Activated CD8-positive, alpha-beta memory T cell treated with anti-CD3 and anti-CD28 coated beads, Interleukin-2, amount 50 U/mL, for 4 hours (primary cell): Measurements from ENCODE around the gene PTPRB.

Source experiments
- DNase-seq: peaks from one replicate; pipeline ENCODE4 v3.0.0-alpha.2; 2020

The PTPRB gene

DNA sequence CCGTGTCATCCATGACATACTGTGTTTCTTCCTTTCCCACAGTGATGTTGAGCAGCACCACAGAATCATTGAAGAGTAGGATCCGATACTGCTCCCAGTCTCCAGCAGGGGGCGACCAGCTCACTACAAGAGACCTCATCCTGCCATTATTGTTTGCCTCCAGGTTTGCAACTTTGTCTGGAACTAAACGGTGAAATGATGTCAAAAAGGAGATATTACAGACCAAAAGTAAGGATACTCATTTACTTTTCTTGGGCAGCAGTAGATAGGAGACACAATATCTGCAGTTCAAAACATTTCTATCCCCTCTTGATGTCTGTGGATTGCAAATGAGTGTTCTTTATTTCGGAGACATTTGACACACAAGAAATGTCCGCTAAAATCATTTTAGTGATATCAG is 47.2 kb downstream of the PTPRB start:
- peak; percentile 47 for DNase-seq

DNA sequence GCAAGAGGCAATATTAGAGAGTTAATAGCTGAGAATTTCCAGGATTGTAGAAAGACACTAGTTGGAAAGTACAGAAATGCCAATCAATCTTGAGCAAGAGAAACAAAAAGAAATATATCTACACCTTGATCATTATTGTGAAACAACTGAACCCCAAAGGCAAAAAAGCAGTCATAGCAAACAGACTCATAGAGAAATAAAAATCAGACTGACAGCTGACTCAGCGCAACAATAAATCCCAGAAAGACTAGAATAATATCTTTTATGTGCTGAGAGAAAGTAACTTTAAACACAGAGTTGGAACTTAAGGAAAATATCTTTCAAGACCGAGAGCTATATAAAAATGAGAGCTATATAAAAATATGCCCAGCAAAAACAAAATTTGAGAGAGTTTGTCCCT is 52.9 kb downstream of the PTPRB start:
- DNase-seq, result no peak

DNA sequence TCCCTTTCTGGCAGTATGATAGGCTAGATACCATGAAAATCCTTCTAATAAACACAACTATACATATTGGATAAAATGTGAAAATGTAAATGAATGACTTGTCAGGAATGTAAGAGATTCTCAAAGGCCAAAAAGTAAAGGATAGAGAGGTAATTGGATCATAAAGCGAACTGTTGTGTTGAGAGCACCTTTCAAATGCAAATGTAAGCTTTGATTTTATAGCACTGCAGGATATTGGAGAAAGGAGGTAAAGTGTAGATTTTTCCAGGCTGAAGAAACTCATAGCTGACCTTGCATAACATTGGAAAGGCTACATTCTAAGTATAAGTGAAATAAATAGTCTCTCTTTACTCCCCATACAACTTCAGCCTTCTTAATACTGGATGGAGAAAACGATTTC is 54.0 kb downstream of the PTPRB start:
- DNase-seq, result no peak

DNA sequence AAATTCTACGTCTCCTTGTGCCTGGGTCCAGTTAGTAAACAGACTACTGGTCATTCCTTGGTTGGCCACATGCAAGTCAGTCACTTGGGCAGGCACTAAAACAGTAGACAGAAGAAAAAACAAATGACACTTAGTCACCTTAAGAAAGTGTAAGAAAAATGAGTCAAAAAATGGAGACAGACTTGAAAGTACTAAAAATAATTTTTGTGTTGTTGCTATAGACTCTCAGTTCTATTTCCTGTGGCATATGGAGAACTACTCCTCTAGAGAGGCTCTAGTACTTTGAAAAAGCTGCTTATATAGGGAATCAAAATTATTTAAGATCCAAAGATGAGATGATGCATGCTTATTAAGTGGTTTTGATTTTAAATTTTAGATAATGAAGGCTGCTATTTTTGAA is 56.0 kb downstream of the PTPRB start:
- DNase-seq, result no peak

DNA sequence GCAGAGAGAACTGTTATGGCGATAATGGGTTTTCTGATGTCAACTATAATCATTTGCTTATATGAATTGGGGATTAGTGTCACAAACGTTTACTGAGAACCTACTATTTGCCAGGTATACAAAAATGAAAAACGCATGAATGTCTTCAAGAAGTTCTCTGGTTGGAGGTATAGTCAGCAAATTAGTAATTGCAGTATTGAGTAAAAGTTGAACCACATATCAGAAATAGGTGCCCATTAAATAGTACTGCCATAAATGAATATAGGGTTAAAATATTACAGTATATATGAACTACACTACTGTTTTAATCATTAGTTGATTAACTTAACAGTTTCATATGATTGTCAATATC is 60.0 kb downstream of the PTPRB start:
- no peak for DNase-seq

DNA sequence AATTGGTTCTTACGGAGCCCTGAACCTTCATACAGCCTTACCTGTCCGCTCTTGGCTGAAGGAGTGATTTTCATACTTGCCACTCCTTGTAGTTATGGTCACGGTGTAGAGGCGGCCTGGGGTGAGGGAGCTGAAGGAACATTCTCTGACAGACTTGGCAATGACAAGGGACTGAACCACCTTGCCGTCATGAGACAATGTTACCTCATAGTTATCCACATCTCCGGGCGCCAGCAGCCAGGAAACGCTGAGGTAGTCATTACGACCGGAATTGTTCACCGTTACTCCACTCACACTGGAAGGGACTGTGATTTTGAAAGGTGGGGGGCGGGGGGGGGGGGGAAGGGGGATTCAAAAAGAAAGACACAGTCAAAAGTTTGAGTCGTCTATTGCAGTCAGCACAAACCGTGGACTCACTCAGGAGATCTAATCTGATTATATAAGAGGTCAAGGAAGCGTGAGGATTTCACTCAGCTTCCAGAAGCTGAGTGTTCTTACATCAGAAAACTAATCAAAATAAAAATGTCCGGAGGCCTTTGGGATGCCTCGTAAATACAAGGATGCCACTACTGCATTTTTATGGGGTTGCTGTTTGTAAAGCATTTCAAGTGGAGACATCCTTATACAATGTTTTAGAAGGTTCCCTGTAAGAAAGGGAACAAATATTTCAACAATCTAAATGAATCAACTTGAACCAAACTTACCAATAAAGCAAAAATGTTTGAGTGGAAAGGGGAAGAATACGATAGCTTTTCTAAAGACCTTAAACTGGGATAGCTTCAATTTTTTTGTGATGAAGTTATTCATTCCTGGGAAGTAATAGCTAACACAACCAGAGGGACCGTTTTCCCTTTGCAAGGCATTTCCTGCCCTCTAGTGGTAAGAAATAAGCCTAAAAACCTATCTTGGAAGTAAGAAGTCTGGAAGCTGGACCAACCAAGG is 60.6 kb downstream of the PTPRB start:
- DNase-seq, result no peak

DNA sequence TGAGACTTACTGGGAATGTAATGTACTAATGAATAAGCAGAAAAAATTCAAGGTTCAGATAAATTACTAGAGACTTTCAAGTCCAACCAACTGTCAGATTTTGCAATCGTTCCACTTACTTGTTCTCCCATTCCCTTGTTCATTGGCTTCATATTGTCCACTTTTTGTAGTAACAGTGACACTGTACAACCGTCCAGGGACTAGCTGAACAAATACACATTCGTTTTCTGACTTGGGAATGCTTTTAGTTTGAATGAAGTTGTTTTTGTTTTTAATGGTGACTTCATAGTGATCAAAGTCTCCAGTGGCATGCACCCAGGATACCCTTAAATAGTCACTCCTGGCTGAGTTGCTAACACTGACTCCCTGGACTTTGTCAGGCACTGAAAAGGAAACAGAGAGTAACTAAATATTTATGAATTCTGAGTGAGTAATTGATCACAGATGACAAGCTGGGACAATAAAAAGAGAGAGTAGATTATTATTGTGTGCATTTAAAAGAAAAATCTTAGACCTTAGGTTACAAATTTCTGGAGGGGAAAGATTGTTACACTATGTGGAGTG is 65.4 kb downstream of the PTPRB start:
- no peak for DNase-seq

DNA sequence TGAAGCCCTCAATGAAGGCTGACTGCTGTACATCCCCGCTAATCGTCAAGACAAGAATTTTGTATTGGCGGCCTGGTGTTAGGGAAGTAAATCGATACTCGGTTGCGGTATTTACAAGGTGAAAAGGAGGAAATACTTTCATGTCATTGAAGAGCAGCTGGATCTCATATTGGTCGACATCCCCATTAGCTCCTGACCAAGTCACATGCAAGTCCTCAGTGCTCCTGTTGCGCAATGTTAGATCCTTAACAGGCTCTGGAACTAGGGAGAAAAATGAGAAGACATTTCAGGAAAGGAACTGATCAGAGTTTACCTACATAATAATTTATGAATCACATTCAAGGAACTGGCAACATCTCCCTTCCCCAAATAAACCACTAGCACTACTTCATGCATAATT is 66.2 kb downstream of the PTPRB start:
- no peak for DNase-seq

DNA sequence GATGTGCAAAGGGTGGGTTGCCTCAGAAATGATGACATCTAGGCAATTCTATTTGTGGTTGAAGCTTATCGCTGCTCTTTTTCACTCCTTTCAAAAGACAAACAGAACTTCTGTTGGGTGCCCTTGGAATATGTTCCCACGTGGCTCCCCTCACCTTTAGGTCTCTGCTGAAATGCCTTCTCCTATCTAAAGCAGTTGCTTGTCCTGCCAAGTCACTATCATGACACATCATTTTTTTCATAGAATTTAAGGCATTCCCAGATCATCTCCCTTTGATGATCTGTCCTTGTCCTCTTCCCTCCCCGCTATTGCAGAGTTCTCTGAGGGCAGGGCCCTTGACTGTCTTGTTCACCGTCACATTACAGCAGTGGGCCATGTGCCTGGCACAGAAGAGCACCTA is 75.7 kb downstream of the PTPRB start:
- no peak for DNase-seq

DNA sequence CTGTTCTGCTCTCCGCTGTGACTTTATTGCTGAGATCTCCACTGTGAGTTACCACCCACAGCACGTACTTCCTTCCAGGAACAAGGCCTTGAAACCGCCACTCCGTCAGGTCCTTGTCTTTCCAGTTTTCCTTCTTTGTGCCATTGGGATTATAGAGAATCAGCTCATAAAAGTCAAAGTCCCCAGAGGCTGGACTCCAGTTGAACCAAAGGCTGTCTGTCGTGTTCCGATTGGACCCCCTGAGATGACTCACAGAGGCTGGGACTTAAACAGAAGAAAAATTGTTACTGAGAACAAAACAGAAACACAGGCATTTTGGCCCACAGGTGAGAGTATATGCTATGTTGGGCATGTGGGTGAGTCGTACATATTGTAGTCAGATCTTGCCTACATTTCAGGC is 76.6 kb downstream of the PTPRB start:
- no peak for DNase-seq

DNA sequence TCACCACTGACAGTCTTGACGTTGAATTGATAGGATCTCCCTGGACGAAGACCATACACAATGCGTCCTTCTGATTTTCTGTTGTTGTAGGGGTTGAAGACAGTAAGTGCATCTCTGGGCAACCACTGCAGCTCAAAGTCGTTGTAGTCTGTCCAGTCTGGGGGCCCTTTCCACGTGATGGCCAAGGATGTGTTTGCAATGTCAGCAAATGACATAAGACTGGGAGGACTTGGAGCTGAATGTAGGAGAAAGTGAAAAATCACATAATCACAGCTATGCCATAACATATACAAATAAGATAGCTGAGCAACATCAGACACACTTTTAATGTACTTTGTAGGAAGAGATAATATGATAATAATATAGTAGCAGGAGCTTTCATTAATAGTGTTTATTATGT is 77.8 kb downstream of the PTPRB start:
- no peak for DNase-seq

DNA sequence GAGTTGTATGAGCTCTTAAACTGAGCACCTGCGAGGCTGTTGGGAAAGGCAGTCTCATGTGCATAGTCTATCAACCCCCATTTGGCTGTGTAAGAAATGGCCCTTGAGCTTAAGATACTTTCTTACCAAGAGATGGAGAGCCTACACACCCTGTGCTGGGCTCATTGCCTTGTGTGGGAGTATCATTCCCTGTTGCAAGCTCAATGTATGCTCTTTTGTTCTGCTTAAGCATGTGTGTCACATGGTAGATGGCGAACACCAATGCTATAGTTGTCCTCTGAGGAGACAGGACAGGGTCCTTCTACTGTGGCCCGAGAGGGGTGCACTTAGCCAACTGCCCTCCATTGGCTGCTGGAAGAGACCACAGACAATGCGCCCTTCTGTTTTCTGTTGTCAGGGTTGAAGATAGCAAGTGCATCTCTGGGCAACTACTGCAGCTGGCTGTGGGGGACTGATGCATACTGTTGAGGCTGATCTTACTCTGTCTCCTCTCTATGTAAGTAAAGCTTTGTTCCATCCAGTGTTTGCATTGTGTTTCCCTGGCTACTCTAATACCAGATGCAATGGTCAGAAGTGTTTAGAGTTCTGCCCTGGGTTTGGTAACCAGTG is 79.5 kb downstream of the PTPRB start:
- DNase-seq, result no peak

DNA sequence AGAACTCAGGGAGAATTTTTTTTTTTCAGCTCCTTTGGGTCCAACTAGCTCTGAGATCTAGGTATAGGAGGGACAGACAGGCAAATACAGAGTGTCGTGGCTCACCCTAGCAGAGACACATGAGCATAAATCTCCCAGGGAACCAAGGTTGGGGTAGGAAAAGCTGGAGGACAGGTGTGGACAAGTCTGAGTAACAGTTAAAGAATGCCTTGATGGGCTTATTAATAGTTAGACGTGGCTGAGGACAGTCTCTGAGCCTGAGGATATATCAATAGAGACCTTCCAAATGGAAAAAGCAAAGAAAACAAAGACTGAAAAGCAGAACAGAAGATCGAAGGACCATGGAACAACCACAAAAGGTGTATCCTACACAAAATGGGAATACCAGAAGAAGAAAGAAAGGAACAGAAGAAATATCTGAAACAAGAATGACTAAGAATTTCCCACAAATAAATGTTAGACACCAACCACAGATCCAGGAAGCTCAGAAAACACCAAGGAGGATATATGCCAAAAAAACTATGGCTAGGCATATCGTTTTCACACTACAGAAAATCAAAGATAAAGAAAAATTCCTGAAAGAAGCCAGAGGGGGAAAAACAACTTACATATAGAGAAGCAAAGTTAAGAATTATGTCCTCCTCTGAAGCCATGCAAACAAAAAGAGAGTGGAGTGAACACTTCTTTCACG is 80.9 kb downstream of the PTPRB start:
- DNase-seq, result no peak

DNA sequence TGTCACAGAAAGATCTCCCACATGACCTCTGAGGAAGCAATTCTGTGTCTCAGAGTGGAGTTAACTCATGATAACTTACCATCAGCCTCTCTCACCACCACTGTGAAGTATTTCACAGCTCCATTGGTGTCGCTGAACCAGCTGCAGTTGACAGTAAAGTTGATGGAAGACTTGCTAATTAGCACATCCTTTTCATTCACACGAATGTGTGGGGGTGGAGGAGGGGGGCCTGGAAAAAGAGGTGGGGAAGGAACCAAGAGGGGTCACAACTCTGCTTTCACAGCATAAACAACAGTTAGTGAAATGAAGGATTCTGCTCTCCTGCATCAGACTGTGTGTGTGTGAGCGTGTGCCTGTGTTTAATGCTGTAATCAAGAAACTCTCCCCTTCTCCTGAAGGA is 82.1 kb downstream of the PTPRB start:
- no peak for DNase-seq

DNA sequence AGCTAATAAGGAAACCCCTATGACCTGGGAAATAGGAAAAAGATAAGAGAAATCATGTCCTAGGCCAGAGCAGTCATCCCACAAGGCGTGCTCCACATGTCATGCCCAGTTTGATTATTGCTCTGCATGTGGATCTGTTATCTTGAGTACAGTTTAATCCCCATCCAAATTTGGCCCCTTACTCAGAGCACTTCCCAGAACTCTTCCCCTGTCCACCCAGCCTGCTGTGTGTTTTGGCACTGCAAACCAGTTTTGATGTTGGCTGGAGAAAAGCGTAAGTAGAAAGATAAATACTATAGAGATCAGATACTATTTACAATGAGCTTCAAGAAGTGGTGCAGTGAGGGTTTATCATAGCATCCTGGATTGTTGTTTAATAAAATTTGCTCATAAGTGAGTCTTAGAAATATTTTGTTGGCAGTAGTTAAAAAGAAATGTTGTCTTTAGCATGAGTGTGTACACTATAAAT is 83.8 kb downstream of the PTPRB start:
- no peak for DNase-seq

DNA sequence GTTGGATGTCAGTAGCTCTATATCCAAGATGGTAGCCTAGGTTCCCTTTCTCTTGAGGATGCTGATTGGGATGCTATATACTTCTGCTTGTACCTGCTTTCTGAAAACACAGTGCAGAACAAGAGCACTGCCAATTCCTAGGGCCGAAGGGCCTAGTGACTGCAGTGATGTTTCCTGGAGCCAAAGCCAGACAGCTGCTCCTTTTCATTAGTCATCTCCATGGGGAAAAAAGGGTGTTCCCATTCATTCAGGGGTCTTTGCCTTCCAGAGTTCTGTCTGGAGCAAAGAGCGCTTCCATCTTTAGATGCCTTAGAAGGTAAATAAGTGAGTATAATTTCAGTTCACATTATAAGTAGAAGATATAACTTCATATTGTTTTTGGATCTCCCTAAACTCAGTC is 85.5 kb downstream of the PTPRB start:
- no peak for DNase-seq

DNA sequence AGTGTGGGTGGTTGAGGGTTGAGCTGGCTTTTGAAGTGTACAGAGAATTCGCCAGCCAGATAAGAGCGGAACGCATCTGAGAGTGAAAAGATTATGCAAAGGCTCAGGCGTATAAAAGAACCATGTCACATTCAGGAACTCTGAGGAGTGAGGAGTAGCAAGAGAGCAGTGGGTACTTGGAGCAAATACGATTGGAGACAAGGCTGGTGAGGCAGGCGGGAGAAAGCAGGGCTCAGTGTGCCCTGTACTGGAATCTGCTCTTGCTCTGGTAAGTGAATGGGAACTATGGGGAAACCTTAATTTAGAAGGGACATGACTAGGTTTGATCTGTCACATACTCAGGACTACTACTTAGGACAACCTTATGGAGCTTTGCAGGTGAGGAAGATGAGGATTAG is 87.0 kb downstream of the PTPRB start:
- DNase-seq, result no peak

DNA sequence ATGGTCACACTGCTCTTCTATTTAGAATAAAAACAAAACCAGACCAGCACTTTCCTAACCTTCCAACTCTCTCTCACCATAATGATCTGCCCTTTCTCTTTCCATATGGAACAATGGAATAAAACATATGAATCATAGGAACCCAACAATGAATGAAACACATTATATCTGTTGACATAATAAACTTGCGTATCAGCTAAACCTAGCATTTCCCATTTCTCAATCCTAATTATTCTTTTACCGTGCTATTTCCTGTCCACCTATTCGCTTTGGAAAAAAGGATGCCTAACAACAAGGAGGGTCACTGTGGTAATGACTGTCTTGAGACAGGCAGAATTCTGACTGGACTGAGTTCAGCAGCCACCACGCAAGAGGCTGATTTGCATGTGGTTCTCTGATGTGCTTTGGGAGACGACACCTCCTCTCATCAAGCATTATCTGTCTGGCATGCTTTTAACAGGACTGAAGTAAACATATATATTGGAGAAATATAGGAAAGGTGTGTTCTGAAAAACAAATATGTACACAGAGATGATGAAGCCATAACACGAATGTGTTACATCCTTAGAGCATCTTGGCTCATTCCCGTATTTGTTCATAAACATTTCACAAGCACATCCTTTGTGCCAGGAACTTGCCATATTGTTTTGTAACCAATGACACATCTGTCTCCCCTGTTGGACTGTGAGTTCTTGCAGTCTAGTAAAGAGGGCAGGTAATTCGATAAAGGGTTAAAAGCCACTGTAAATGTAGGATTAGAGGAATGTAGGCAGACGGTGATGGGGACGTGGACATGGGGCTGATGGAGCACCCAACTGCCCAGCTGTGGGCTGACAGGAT is 87.7 kb downstream of the PTPRB start:
- no peak for DNase-seq

DNA sequence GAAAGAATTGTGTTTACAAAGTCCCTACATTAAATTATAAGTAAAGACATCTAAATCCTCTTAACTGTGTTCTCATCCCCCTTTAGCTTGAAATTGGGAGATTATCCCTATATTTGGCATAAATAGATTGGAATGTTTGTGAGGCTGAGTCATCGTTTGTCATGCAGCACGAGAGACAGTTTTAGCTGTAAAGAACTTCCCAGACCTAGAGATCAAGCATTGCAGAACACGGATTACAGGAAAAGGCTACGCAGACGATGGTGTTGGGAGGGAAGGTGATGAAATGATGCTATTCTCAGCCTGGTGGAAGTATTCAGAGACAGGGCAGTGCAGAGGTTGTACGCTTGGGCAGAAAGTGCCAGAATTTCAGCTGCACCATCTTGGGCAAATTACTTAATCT is 93.8 kb downstream of the PTPRB start:
- no peak for DNase-seq

DNA sequence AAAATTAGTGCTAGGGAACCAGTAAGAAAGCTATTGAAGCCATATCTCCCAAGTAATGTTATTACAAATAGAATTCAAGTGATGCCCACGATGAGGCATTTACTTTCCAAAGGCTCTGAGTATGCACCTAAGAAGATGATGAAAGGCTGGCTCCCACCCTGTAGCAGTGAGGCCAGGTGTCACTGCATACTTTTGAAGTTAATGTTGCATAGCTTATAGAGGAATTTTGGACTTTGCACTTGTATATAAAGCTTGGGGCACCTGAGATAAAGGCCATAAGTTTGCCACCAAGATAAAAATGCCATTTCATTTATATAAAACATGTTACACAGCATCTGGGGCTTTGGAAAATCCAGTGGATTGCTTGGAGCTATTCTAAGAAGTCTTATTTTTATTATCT is 96.2 kb downstream of the PTPRB start:
- no peak for DNase-seq

DNA sequence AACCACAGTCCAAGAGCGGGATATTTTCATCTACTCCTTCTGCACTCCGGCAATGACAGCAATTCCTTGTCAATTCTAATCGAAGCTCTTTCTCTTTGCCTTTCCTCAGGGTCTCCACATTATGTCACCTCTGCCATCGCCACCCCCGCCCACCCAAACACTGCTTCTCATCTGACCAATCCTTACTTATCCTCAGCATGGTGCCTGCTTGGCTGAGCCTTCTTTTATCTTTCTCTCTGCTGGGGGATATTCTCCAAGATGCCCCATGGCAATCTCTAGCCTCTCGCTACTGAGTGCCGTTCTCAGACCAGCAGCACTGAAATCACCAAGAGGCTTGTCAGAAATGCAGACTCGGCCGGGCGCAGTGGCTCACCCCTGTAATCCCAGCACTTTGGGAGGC is 100.6 kb downstream of the PTPRB start:
- DNase-seq, result no peak

DNA sequence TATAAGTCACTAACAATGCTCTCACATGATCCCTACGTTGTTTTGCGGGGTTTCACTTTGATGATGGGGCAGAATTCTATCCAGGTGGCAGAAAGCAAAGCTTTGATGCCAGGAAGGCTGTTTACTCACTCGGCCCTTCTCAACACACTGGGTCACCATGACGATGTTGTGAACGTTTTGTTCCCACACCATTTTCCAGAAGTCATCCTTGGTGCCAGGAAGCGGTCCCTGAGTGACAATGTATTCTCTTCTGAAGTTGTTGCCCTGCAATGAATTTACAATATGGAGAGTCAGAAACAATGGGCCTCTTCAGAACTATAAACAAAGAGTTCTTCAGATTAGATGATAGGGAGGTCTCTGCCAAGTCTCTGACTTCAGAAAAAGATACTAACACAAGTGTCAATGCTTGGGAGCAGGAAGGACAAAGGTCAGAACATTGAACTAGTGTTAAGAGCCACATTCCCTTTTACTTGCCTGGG is 101.3 kb downstream of the PTPRB start:
- DNase-seq, result no peak

DNA sequence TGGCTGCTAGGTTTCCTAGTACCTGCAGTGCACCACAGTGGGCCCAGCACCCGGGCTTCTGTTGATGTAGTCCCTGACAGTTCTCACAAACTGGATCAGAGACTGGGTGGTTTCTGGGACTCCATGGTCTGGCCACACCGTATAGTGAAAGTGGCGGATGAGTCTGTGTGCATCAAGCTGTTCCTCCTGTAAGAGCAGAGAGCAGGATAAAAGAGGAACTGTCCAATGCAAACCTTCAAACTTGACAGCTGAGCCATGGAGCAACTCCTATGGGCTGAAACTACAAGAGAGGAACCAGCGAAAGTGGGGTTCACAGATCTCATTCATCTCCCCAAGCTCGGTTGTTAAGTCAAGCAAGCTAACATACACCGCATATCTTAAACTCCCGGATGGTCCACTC is 102.8 kb downstream of the PTPRB start:
- no peak for DNase-seq
